Activated CD4-positive, CD25-positive, alpha-beta regulatory T cell treated with anti-CD3 and anti-CD28 coated beads, Interleukin-2, amount 50 U/mL, for 24 hours (primary cell): ENCODE measurements around the gene ZNF837.
A peak's percentile ranks its signal among the peaks of the same experiment; 100 is the strongest.

Experiments used
- ATAC-seq, 2 donors: fragments of 150-1000 bp; cut with Tn5 transposase; one replicate each; pipeline ENCODE4 v1.10.0; 2021; ENCODE audit warnings: mild to moderate bottlenecking in 1 of 2, moderate library complexity in 1 of 2

ZNF837 gene

DNA sequence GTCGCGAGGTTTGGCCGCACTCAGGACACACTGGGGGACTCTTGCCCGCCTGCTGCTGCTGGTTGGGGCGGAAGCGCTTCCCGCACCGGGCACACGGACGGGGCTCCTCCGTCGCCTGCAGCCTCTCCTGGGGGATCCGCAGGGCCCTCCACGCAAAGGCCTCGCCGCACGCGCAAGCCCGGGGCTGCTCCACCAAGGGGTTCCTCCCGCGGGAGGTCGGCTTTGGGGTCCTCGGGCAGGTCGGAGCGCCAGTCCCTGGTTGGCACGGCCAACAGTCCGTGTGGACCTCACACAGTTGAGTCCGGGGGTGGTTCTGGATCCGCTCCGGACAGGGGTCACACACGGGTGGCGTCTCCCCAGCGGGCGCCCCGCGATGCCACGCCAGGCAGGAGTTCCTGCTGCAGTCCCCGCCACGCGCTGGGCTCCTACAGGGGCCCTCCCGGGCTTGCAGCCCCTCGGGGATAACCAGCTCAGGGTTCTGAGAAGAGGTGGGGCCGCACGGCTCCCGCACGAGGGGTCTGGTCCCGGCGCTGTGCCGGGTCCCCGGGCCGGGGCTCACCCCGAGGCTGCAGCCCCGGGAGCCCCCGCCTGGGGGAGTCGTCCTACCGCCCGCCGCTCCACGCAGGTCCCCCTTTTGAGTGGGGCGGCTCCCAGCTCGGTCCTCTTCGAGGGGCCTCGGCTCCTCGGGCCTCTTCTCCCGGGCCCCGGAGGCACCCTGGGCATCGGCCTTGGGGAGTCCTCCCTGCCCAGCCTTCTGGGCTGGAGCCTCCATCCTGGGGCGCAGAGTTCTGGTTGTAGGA, 12.1 kb downstream of the ZNF837 start:
- no peak for ATAC-seq

DNA sequence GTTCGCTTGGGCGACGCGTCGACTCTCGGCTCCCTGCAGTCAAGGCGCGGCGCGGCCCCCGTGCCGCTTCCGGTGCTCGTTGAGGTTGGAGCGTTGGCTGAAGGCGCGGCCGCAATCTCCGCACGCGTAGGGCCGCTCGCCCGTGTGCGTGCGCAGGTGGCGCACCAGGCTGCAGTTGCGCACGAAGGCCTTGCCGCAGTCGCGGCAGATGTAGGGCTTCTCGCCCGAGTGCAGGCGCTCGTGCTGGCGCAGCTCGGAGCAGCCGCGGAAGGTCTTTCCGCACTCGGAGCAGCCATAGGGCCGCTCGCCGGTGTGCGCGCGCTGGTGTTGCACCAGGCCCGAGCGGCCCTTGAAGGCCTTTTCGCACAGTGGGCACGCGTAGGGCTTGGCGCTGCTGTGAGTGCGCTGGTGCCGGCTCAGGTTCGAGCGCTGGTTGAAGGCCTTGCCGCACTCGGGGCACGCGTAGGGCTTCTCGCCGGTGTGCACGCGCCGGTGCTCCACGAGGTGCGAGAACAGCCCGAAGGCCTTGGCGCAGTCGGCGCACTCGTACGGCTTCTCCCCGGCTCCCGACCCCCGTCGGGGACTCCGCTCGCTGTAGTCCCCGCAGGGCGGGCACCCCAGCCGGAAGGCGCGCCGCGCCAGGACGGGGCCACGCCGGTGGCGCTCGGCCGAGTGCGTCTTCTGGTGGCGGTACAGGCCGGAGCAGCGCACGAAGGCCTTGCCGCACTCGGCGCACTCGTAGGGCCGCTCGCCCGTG, 13.0 kb downstream of the ZNF837 start:
- no peak for ATAC-seq

DNA sequence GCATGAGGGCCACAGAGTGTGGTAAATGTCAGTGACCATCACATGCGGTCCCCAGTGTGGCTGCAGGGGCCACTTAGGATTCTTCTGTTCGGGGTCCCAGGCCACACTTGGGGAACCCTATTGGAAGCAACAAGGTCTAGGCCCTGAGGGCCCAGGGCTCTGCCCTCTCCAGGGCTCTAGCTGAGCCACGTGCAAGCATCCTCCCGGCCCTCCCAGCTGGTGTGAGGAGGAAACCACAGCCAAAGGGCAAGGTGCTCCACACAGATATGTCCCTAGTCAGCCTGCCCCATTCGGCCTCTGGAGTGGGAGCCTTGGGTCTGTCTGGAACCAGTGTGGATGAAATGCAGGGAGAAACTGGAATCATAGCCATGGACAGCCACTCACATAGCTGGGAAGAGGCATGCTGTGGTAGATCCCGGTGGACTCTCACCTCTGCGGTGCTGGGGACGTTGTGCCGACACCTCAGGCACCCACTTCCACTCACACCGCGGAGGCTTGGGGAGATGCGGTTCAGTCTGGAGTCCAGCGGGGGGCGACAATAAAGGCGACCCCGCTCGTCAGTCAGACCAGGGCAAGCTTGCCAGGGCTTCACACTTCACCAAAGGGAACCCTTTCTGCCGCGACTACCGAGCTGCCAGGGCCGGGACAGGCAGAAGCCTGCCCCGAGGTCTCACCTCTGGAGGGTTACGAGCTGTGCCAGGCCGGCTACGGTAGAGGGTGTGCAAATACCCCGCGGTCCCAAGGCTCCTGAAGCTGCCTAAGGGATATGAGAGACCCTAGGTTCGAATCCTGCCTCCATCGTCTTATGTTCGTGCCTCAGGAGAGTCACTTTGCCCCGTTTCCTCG, 14.0 kb downstream of the ZNF837 start:
- ATAC-seq, result no peak

DNA sequence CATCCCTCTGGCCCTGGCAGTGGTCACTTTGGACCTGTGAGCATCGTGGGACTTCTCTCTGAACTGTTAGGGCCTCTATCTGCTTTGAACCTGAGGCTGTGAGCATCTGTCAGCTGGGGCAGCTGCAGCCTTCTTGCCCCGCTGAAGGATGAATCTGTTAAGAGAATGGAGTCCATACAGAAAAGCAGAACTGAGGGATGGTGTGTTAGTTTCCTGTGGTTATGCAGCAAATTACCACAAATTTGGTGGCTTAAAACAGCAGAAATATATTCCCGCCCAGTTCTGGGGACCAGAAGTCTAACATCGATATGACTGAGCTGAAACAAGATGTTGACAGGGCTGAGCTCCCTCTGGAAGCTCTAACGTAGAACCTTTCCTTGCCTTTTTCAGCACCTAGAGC, 16.7 kb downstream of the ZNF837 start:
- no peak for ATAC-seq

DNA sequence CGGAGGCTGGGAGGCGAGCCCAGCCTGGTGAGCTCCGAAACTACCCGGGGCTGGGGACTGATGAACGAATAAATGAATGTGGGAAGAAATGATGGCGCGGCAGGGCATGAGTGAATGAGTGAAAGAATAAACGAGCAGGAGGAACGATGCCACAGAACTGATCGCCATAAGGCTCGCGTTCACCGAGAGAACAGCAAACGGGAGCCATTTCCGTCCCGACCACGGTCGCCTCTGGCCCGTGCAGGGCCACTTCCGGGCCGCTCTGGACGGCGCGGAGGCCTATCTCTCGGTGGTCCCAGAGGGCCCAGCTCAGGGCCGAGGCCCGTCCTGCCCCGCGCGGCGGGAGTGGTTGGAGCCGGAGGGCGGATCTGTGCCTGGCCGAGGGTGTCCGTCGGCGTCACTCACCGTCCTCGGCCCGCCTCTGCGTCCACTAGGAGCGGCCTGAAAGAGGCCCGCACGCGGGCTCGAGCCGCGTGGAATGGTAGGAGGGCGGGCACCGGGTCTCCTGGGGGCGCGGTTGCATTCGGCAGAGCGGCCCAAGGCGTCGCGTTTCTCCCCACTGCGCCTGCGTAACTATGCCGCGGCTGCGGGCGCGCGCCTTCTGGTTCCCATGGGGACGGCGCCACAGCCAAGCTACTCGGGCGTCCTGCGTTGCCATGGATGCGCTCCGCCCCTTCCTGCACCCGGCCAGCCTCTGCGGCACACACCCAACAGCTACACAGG, 18.4 kb downstream of the ZNF837 start, which contains the start of gene ZNF497:
Gene ZNF497 (minus strand): TSS at position 480 of the 723 bp plus-strand sequence. CDS start 5,116 bp downstream, outside the sequence.
- ATAC-seq, result peak; percentile 94 to 95

DNA sequence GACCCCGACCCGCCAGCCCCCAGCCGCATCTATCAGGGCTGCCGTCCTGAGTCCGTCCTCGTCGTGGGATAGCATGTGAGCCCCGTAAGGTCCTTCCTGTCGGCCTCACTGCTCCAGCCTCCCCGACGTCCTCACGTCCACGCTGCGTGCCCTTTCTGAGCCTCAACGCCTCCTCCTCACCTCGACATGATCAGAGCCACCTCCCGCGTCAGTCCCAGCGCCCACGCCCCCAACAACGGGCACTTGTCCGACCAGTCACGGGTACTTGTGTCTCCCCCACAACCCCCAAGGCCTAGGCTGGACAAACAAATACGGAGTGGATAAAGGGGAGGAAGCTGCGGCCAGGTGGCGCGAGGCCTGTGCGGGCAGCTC, 18.9 kb downstream of the ZNF837 start:
- ATAC-seq, result peak; percentile 6 to 7

DNA sequence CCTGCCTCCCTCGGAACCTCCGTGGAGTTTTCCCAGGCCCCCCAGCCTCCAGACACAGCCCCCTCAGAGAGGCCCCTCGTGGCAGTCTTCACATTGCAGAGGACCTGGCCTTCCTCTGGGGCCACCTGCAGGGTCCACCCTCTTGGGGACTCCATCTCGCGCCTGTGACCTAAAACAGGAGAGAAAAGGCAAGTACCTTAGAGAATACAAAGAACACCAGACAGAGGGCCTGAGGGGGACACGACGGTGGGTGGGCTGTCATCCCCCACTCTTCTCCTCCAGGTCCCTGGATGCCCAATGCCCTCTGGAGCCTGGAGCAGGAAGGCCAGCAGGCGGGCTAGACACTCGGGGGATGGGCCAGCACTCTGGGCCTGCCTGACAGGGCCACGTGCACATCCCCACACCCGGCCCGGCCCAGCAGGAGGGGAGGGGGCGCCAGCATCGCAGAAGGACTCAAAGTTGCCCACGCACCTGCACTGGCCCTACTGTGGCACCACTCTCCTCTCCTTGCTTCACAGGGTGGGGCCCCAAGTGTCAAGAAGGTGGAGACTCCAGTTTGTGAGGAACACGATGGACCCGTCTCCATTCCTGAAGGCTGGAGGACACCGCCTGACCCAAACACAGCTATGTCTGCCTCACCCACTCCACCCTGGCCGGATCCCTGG, 23.2 kb downstream of the ZNF837 start:
- ATAC-seq, result no peak

DNA sequence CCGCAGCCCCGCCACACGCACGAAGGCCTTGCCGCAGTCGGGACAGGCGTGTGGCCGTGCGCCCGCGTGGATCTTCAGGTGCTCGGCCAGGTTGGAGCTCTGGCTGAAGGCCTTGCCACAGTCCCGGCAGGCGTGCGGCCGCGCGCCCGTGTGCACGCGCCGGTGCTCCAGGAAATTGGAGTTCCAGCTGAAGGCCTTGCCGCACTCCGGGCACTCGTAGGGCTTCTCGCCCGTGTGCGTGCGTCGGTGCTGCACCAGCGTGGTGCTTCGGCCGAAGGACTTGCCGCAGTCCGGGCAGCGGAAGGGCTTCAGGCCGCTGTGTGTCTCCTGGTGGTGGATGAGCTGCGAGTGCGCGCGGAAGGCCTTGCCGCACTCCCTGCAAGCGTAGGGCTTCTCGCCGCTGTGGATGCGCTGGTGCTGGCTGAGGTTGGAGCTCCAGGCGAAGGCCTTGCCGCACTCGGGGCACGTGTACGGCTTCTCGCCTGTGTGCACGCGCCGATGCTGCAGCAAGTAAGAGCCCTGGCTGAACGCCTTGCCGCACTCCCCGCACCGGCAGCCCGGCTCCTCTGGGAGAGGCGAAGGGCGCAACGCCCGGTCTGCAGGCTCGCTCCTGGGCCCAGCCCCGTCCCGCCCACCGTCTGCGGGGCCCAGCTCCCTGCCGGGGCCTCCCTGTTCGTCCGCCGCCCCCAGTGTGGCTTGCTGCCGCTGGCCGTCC, 23.9 kb downstream of the ZNF837 start:
- peak in 1 of 2 donors; percentile 2 for ATAC-seq

DNA sequence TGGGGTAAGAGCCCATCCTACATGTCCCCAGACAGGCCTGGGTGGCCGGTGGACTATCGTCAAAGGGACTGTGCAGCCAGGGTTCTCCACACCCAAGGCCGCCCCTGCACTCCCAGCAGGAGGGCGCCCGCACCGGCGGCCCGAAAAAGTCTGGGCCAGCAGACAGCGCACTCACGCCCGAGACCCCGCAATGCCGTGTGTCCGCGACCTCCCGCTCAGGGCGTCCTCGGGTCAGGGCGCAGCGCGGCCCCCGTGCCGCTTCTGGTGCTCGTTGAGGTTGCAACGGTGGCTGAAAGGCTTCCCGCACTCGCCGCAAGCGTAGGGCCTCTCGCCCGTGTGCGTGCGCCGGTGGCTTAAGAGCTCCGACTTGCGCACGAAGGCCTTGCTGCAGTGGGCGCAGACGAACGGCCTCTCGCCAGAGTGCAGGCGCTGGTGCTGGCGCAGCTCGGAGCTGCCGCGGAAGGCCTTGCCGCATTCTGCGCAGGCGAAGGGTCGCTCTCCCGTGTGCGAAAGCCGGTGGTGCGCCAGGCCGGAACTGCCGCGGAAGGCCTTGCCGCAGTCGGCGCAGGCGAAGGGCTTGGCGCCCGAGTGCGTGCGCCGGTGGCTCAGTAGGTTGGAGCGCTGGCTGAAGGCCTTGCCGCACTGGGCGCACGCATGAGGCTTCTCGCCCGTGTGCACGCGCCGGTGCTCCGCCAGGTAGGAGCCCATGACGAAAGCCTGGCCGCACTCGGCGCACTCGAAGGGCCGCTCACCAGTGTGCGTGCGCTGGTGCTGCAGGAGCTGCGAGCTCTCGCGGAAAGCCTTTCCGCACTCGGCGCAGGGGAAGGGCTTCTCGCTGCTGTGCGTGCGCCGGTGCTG, 24.7 kb downstream of the ZNF837 start:
- peak; percentile 53 to 60 for ATAC-seq

DNA sequence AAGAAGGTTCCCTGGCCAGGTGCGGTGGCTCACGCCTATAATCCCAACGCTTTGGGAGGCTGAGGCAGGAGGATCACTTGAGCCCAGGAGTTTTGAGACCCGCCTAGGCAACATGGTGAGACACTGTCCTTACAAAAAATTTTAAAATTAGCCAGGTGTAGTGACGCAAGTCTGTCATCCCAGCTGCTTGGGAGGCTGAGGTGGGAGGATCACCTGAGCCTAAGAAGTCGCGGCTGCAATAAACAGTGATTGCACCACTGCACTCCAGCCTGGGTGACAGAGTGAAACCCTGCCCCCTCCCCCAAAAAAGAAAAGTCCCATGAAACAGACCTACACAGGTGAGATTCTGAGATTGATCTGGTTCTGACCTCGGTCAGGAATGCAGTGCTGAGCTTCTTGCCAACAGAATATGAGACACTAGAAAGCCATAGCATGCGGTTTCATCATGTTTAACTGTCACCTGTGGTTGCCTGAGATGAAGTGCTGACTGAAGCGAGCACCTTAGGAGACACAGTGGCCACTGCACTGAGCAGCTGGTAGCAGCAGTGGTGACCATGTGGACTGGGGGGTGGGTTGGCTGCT, 25.5 kb downstream of the ZNF837 start:
- ATAC-seq, result no peak

DNA sequence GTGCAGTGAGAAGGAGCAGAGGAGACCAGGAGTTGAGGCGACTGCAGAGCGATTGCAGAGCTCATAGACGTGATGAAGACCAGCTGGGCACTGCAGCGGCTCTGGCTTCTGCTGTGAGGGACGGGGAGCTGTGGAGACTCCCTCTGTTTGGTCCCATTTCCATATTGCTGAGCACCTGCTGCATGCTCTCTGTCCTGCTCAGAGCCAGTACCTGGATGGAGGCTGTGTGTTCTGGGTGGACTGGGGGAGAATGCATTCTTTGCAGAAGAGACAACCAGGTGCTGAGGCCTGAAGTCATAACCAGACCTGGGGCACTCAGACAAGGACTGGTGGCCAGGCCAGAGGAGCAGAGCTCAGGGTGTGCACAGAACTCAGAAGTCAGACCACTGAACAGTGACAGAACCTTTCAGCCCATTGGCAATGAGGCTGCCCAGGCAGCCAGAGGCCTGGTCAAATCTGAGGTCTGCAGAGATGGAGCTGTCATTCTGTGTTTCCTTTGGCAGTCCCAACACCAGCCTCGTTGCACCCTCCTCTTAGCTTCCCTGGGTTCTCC, 26.3 kb downstream of the ZNF837 start:
- no peak for ATAC-seq

DNA sequence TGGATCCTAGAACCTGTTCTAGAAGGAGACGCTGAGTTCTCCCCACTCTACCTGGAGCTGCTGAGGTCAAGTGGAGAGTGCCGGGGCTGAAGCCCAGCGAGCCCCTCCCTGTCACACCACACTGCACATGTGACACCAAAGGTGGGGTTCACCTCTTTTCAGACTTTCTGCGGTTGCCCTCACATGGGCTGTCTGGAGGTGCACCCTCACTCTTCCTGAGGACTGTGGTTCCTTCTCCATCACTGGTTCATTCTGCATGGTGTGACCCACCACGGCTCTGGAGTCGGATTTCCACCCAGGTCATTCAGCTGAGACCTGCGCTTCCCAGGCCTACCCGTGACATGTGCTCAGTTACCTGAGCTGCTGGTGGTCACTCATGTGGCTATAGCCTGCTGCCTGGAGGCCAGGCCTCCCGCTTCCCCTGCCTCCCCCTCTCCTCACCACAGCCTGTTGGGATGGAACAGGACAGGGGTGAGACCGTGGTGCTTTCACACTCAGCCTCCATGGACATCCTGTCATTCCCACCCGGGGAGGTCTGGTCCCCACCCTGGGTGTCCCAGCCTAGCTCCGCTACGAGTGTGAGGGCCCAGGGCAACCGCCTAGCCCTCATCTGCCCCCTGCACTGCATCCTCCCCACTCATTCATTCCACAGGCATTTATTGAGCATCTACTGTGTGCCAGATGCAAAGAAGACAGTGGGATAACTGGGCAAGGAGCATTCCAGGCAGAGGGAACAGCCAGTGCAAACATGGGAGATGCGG, 26.9 kb downstream of the ZNF837 start:
- ATAC-seq, result no peak

DNA sequence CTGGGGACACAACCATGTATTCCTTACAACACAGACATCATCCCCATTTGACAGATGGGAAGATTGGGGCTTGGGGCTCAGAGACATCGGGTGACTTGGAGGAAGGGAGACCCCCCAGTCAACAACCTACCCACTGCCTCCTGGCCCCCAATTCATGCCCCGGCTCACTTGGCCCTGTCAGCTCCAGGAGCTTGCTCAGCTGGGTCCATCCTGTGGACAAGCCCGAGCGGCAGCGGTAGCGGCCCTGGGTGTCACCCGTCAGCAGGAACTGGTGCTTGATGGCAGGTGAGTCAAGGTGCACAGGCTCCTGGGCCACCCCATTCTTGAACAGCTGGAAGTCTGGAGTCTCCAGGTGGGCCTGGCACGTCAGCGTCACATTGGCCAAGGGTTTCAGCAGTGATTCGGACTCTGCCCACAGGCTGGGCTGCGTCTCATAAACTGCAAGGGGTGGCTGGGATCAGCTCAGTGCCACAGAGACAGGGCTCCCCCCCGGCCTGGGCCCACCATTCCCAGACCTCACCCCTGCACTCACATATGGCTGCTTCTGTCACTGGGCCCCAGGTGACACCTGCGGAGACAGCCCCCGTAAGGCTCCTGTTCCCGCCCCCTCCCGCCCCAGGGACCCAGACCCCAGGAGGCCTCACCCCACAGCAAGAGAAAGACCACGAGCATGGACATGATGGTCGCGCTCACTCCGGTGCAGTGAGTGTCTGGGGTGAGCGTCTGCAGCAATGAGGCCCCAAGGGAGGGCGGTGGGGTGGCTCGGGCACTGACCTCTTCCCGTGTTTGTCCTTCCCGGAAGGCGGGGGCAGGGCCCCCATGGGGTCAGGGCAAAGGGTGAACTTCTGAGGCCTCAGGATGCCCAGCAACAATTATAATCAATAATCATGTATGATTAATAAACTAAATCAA, 27.8 kb downstream of the ZNF837 start, which contains the start of gene A1BG:
Gene A1BG (minus strand): TSS at position 733 of the 912 bp plus-strand sequence. CDS start 55 bp downstream, at position 678.
- ATAC-seq, result no peak

DNA sequence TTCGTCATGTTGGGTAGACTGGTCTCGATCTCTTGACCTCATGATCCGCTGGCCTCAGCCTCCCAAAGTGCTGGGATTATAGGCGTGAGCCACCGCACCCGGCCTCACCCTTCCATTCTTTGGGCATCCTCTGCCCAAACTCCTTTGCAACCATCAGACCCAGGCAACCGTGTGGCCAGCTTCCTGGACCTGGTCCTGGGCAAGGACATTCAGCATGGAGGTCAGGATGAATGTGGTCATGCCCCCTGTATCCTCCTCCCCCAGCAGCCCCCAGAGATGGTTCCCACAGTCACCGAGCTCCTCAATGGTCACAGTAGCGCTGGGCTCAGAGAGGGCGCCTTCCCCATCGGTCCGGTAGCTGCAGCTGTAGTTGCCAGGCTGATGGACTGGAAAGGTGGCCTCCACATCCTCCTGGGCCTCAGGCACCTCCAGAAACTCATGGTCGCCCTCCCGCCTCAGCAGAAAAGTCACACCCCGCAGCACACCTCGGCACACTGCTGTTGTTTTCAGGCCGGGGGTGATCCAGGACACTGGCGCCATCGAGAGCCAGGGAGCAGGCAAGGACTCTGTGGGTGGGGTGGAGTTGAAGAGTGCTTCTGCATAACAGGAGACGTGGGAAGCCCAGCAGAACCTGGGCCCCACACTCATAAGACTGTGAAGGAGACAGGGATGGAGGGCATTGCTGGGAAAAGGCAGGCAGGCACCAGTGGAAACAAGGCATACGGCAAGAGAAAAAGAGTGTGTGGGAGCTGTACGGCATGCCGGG, 28.7 kb downstream of the ZNF837 start:
- ATAC-seq, result no peak

DNA sequence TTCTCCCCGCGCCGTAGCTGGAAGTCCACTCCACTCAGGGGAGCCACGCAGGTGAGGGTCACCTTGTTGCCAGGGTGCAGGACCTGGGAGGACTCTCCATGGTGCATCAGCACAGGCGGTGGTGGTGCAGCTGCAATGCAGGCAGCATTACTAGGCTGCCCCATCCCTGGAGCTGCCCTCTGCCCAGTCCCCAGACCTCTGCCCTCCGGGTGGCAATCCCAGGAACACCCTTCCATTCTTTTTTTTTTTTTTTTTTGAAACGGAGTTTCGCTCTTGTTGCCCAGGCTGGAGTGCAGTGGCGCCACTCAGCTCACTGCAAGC, 29.3 kb downstream of the ZNF837 start:
- no peak for ATAC-seq

DNA sequence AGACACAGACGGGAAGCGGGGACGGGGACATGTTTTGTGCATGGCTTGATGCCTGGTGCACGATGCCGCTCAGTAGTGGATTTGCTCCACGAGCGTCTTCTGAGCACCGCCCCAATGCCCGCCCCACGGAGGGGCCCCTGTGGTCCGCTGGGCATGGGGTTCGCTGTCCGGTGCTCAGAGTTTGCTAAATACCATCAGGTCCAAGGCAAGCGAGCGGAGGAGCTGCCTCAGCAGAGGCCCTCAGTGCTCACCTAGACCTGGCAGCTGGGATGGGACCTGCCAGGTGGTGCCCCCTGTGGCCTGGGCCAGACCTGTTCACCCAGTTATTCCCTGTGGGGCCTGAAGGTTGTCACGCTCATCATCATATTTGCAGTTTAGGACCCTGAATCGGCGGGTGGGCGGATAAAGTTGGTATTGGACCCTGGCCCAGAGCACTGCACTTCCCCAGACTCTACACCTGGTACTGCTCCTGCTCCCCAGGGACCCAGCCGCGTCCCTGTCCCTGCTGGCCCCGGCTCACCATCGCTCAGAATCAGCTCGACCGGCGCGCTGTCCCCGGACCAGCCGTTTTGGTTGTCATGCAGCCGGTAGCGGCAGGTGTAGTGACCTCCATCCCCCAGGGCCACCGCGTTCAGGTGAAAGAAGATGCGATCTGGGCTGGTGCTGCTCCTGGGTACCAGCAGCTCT, 29.8 kb downstream of the ZNF837 start:
- no peak for ATAC-seq
